ENCODE measurements around the gene AFAP1. TPM values are rescaled to one million over a fixed set of nuclear protein-coding genes. Genes with fewer than 3 reads are reported as not detected.

The AFAP1 gene
- total and polyA plus RNA-seq, 8 donors = 23.6 to 31.4 (median 27.4) TPM

- Histone ChIP-seq H3K4me1 (peaks cover 0 to 29% of the 10 kb centered on the region in 2 donors), H3K36me3 (no peaks in the 10 kb centered on the region), H3K9me3 (no peaks in the 10 kb centered on the region), H3K4me3 (no peak overlapping the region), H3K27me3 (peaks cover 0 to 31% of the 10 kb centered on the region in 2 donors), H3K27ac (peak overlapping the region in 1 of 2 donors; percentile 43)
- intact Hi-C loops (cut with DNase I) = no loop called here
- TF ChIP-seq CTCF (IDR thresholded peaks at IDR 0.05) = no peak
- DNase-seq (no peak), ATAC-seq (no peak)
Measured at GRCh38 chr4:7937006-7937405, 2.7 kb downstream of the AFAP1 start.

- intact Hi-C loops (cut with DNase I) = no loop called here
- peaks cover 0 to 15% of the 10 kb centered on the region in 2 donors for H3K27me3 ChIP-seq
- DNase-seq = peak in 1 of 4 donors; percentile 9
- ATAC-seq = no peak
- TF ChIP-seq CTCF (IDR thresholded peaks at IDR 0.05) = no peak
- H3K9me3 ChIP-seq = no peaks in the 10 kb centered on the region
- no peak overlapping the region for H3K27ac ChIP-seq
- no peaks in the 10 kb centered on the region for H3K36me3 ChIP-seq
- H3K4me3 ChIP-seq = no peak overlapping the region
- peaks cover 5 to 28% of the 10 kb centered on the region in 2 donors for H3K4me1 ChIP-seq
Measured at GRCh38 chr4:7933651-7934510, 5.8 kb downstream of the AFAP1 start.

- intact Hi-C loops (cut with DNase I) = no loop called here
Measured at GRCh38 chr4:7932287-7932686, 7.4 kb downstream of the AFAP1 start.

GRCh38 chr4:7929118-7929951 is 10.3 kb downstream of the AFAP1 start:
- TF ChIP-seq CTCF (IDR thresholded peaks at IDR 0.05) = no peak
- DNase-seq = peak in 1 of 4 donors; percentile 61
- peak; percentile 98 for ATAC-seq
- Histone ChIP-seq H3K36me3 (no peaks in the 10 kb centered on the region), H3K27me3 (no peaks in the 10 kb centered on the region), H3K27ac (no peak overlapping the region), H3K4me1 (peaks cover 5 to 10% of the 10 kb centered on the region in 2 donors), H3K4me3 (no peak overlapping the region), H3K9me3 (no peaks in the 10 kb centered on the region)
- intact Hi-C loops (cut with DNase I) = no loop called here

More at GRCh38 chr4:7932287-7932686, 7.4 kb downstream of the AFAP1 start:
- ATAC-seq (no peak), DNase-seq (no peak)
- Histone ChIP-seq H3K27me3 (no peaks in the 10 kb centered on the region), H3K9me3 (no peaks in the 10 kb centered on the region), H3K4me3 (no peak overlapping the region), H3K4me1 (peaks cover 5 to 15% of the 10 kb centered on the region in 2 donors), H3K27ac (no peak overlapping the region), H3K36me3 (no peaks in the 10 kb centered on the region)
- TF ChIP-seq CTCF (IDR thresholded peaks at IDR 0.05) = no peak

- Histone ChIP-seq H3K4me1 (peaks cover 5 to 10% of the 10 kb centered on the region in 2 donors), H3K9me3 (no peaks in the 10 kb centered on the region), H3K27me3 (no peaks in the 10 kb centered on the region), H3K4me3 (no peak overlapping the region), H3K36me3 (no peaks in the 10 kb centered on the region), H3K27ac (no peak overlapping the region)
- no peak for TF ChIP-seq CTCF (IDR thresholded peaks at IDR 0.05)
- DNase-seq (peak in 1 of 4 donors; percentile 20), ATAC-seq (no peak)
- intact Hi-C loops (cut with DNase I) = no loop called here
Measured at GRCh38 chr4:7928711-7929110, 10.9 kb downstream of the AFAP1 start.

Data from left lung (tissue), 10 donors.